Left renal cortex interstitium (tissue), 4 donors: ENCODE data around the gene HIVEP1. TPM values are rescaled to one million over a fixed set of nuclear protein-coding genes. Genes with fewer than 3 reads are reported as not detected.

ENCODE experiments used
- DNase-seq, 4 donors: peaks; one replicate each; pipeline ENCODE4 v3.0.0-alpha.2; 2013; ENCODE audit warnings: low read depth in 4 of 4, low spot score in 2 of 4, missing footprints in 1 of 4
- polyA plus RNA-seq, 4 donors: library from polyadenylated mRNA; unstranded; fragments of 120-200 nt; gene quantifications; one replicate each; pipeline ENCODE4 v1.2.1, GENCODE V29; 2013; ENCODE audit not compliant: insufficient read length in 4 of 4

HIVEP1 gene
- polyA plus RNA-seq, 4 donors: 18.0 to 24.4 (median 22.6) TPM

GRCh38 chr6:12014873-12015149, 2.7 kb downstream of the HIVEP1 start:
- DNase-seq: no peak

DNA sequence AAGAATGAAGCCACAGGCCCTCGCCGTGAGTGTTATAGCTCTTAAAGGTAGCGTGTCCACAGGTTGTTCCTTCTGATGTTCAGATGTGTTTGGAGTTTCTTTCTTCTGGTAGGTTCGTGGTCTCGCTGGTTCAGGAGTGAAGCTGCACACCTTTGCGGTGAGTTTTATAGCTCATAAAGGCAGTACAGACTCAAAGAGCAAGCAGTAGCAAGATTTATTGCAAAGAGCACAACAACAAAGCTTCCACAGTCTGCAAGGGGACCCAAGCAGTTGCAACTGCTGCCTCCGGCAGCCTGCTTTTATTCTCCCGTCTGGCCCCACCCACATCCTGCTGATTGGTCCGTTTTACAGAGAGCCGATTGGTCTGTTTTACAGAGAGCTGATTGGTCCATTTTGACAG, 5.2 kb downstream of the HIVEP1 start:
- DNase-seq: no peak

GRCh38 chr6:12017876-12018401, 5.8 kb downstream of the HIVEP1 start:
- DNase-seq: no peak

- no peak for DNase-seq
Measured at GRCh38 chr6:12020187-12020791, 8.2 kb downstream of the HIVEP1 start.

GRCh38 chr6:12022481-12022880, 10.4 kb downstream of the HIVEP1 start:
- DNase-seq: no peak

GRCh38 chr6:12022953-12023388, 10.9 kb downstream of the HIVEP1 start:
- DNase-seq: no peak

DNA sequence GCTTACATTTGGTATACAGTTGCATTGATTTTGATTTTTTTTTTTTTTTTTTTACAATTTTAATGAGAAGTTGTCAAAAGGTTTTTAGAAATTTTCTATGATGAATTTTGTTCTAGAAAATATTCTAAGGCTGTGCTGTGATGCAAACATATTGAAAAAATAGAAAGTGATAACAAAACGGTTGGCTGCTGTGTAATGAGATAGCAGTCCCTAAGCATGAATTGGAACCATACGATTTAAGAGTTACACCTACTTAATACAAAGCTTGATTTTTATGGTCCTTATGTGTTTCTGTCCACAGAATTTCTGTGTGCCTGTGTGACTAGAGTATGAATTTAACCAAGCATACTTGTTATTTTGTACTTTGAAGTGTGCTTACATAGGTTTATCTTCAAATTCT, 12.1 kb downstream of the HIVEP1 start:
- DNase-seq: no peak

- DNase-seq: no peak
Measured at GRCh38 chr6:12024699-12025434, 12.8 kb downstream of the HIVEP1 start.

DNA sequence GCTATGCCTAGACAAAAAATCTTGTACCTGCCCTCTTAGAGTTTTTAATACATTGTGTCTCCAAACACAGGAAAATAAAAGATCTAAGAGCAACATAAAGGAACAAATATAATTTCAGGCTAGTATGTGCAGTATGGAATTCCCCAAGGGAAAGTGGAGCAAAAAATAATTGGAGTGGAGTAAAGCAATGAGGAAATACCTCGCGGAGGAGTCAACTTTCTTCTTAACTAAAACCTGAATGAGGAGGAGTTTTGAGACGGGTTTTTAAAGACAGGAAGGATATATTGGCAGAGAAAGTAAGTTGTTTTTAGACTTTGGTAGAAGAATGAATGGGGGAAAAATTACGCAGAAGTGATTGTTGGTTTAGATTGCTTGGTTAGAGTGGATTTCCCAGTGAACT, 14.0 kb downstream of the HIVEP1 start:
- no peak for DNase-seq

DNA sequence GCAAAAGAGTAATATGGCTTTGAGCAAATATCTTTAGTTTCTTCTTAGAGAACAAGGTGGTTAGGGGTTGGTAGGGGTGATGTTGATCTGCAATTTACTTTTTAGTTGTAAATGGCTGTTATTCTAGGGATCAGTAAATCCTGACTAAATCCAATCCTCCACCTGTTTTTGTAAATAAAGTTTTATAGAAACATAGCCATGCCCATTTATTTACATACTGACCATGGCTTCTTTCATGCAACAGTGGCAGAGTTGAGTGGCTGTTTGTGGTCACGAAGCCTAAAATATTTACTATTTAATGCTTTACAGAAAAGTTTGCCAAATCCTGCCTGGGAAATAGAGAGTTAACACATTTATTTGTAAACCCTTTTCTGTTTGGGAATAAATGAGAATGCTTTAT, 14.7 kb downstream of the HIVEP1 start:
- no peak for DNase-seq

DNA sequence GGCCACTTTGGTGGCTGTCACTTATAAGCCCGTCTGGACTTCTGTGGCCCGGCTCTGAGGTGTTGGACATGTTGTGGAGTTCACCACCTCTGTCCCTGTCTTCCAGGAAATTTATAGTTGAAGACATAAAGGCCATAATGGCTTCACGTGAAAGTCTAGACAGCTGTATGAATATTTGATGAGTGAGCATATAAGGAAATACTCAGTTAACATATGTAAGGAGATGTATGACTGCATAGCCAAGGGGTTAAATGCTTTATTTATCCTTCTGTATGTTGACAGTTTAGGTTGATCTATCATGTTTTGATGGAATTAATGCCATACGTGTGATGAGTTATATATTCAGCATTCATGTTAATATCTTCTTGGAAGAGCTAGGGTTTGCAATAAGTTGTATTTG, 16.1 kb downstream of the HIVEP1 start:
- no peak for DNase-seq

GRCh38 chr6:12029979-12030737, 18.0 kb downstream of the HIVEP1 start:
- no peak for DNase-seq

- DNase-seq: no peak
Measured at GRCh38 chr6:12030993-12031550, 19.0 kb downstream of the HIVEP1 start.

DNA sequence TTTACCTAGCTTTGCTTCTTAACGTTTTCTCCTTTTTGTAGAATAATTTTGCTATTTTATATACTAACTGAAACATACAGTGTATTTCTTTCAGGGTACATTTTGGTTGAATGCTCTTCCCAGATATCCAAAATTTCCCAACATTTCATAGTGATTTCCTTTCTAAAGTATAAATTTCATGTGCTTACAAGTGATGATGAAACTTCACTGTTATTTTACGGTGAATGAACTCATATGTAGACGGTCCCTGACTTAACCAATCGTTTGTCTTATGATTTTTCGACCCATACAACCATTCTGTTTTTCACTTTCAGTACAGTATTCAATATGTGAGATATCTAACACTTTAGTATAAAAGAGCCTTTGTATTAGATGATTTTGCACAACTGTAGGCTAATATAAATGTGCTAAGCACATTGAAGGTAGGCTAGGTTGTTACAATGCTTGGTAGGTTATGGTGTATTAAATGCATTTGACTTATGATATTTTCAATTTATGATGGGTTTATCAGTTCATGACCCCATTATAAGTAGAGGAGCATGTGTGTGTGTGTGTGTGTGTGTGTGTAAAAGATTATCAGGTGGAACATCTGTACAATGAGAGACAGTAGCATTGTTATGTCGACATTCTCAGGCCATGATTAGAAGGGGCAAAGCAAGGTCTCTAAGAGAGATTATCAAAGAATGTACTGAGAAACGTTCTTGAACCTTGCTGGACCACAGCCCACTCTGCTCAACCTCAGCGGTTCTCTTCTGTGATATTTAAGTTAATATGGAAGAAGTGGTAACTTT, 20.9 kb downstream of the HIVEP1 start:
- no peak for DNase-seq

GRCh38 chr6:12033770-12034169, 21.7 kb downstream of the HIVEP1 start:
- no peak for DNase-seq

- no peak for DNase-seq
Measured at GRCh38 chr6:12034349-12034748, 22.2 kb downstream of the HIVEP1 start.

- no peak for DNase-seq
Measured at GRCh38 chr6:12034837-12035236, 22.7 kb downstream of the HIVEP1 start.

DNA sequence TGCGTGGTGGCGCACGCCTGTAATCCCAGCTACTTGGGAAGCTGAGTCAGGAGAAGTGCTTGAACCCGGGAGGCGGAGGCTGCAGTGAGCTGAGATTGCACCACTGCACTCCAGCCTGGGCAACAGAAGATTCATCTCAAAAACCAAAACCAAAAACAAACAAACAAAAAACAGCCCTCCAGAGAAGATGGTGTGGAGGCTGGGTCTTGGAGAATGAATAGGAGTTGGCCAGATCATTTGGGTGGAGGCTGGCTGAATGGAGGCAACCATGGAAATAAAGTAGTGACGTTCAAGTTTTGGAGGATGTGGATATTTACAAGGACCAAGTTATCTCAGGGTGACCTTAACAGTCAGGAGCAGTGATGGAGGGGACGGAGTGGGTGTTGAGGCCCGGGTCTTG, 24.7 kb downstream of the HIVEP1 start:
- DNase-seq: no peak

GRCh38 chr6:12037798-12038197, 25.7 kb downstream of the HIVEP1 start:
- DNase-seq: no peak
